GM12873 (cell line): ENCODE data around the gene NEK1.

Experiments used
- TF ChIP-seq, protein P1 (sequence below): IDR thresholded peaks from 2 replicates; pipeline ENCODE4 v1.5.1; 2012; ENCODE audit warnings: low read depth, mild to moderate bottlenecking, moderate library complexity, low read length, control low read depth; ENCODE audit not compliant: insufficient read depth; ENCODE audit errors: missing control alignments

NEK1 gene

GRCh38 chr4:169399976-169400767 is 212.2 kb downstream of the NEK1 start:
- TF ChIP-seq, protein P1, sequence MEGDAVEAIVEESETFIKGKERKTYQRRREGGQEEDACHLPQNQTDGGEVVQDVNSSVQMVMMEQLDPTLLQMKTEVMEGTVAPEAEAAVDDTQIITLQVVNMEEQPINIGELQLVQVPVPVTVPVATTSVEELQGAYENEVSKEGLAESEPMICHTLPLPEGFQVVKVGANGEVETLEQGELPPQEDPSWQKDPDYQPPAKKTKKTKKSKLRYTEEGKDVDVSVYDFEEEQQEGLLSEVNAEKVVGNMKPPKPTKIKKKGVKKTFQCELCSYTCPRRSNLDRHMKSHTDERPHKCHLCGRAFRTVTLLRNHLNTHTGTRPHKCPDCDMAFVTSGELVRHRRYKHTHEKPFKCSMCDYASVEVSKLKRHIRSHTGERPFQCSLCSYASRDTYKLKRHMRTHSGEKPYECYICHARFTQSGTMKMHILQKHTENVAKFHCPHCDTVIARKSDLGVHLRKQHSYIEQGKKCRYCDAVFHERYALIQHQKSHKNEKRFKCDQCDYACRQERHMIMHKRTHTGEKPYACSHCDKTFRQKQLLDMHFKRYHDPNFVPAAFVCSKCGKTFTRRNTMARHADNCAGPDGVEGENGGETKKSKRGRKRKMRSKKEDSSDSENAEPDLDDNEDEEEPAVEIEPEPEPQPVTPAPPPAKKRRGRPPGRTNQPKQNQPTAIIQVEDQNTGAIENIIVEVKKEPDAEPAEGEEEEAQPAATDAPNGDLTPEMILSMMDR: no peak

DNA sequence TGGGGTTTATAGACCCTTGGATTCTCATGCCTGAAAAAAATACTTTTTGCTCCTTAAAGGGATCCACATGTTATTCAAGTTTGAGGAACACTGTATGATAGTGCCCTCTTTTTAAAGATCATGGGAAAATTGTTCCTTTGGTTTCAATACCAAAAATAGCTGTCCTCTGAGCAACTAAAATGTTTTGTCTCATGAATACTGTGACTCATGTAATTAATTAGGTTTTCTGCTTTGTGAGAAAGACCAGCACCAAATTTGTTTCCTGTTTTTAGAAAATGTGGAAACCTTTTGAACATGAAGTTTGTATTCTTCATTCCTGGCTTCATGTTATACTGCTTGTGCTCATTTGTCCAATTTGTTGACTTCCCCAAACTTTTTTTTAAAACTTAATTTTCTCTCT is 214.1 kb downstream of the NEK1 start:
- TF ChIP-seq, protein P1: no peak

DNA sequence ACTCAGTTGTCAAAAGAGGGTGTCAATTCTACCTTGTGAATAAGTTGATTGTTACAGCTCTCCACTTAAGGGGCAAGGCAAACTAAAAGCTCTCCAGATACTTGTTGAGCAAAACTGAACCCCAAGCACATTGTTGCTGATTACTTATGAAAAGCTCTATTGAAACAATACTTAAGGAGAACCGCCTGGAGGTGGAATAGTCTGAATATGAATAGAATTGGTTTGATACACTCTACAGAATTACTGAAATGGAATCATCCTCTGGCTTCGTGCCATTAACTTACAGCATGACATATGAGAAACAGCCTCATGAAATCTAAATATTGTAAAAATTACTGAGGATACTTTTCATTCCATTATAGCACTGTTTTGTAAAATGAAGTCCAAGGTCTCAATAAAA is 214.6 kb downstream of the NEK1 start:
- TF ChIP-seq, protein P1: no peak

- TF ChIP-seq, protein P1: no peak
Observed at GRCh38 chr4:169385376-169385775, 227.0 kb downstream of the NEK1 start.

- TF ChIP-seq, protein P1: no peak
Observed at GRCh38 chr4:169384779-169385178, 227.6 kb downstream of the NEK1 start.

DNA sequence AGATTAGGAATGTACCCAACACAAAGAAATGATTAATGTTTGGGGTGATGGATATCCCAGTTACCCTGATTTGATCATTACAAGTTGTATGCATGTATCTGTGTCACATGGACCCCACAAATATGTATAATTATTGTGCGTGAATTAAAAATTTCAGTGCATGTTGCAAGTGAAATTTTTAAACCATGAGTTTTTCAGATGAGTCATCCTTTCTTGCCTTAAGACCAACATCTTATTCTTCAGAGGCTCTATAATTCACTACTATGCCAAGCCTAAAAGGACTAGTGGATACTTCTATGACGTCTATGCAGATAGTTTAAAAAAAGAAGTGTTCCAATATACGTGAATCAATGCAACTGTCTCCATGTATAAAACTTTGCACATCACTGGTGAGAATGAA is 228.7 kb downstream of the NEK1 start:
- TF ChIP-seq, protein P1: no peak

- TF ChIP-seq, protein P1: no peak
Observed at GRCh38 chr4:169379688-169380087, 232.7 kb downstream of the NEK1 start.

DNA sequence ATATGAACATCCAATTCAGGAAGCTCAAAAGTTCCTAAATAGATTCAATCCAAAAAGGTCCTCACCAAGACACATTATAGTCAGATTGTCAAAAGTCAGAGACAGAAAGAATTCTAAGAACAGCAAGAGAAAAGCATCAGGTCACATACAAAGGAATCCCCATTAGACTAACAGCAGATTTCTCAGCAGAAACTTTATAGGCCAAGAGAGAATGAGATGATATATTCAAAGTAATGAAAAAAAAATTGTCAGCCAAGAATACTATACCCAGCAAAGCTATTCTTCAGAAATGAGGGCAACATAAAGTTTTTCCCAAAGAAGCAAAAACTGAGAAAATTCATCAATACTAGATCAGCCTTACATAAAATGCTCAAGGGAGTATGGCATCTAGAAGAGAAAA is 235.0 kb downstream of the NEK1 start:
- TF ChIP-seq, protein P1: no peak
